Measurements from ENCODE around the gene IQCB1.

IQCB1 gene

GRCh38 chr3:121834671-121835464 lies at the start of gene IQCB1, which contains the start of gene EAF2:
IQCB1 (minus strand) TSS chr3:121835060; CDS start chr3:121828960, 6,100 bp downstream.
EAF2 (plus strand) TSS chr3:121835209; CDS start chr3:121835286, 77 bp downstream.
- TF ChIP-seq CTCF (IDR thresholded peaks at IDR 0.05; ENCODE audit: insufficient read depth, low read length, poor library complexity, severe bottlenecking) (no peak), EZH2phosphoT487 (conservative IDR thresholded peaks at IDR 0.05; ENCODE audit: low read length) (no peak)
- H3K36me3 ChIP-seq (ENCODE audit: low read length), result peaks cover 47% of the 10 kb centered on the region
- 0 out of 2 replicates have a peak, but pooled peaks cover 3% of the 10 kb centered on the region for H3F3A ChIP-seq (ENCODE audit: insufficient read depth)
- H3K79me2 ChIP-seq (ENCODE audit: insufficient read depth, low read length), result peaks cover 93% of the 10 kb centered on the region
- peak within 1 kb of the TSS; percentile 96 for H3K9ac ChIP-seq (ENCODE audit: low read length)
- peak within 1 kb of the TSS; percentile 79 for H2AFZ ChIP-seq (ENCODE audit: low read depth, low read length, severe bottlenecking)
- peaks cover 15% of the 10 kb centered on the region; the same call in 1 of the 2 replicates for H4K20me1 ChIP-seq (ENCODE audit: low read depth, low read length)
- no peaks in the 10 kb centered on the region for H3K9me2 ChIP-seq (replicated peaks; ENCODE audit: insufficient read depth, low read length)
- H3K9me3 ChIP-seq (ENCODE audit: insufficient read depth, low read length), result no peaks in the 10 kb centered on the region
- H3K27ac ChIP-seq (ENCODE audit: low read depth, low read length), result peak within 1 kb of the TSS; percentile 87
- H3K4me2 ChIP-seq (ENCODE audit: low read depth, low read length, poor library complexity, severe bottlenecking), result peak within 1 kb of the TSS; percentile 100
- H3K4me3 ChIP-seq (ENCODE audit: insufficient read depth, low read length, poor library complexity, severe bottlenecking), result peak within 1 kb of the TSS; percentile 94
- no peaks in the 10 kb centered on the region for H3K27me3 ChIP-seq (ENCODE audit: low read length)

- H3K9me2 ChIP-seq (replicated peaks; ENCODE audit: insufficient read depth, low read length), result no peaks in the 10 kb centered on the region
- H3K27me3 ChIP-seq (ENCODE audit: low read length), result no peaks in the 10 kb centered on the region
- no peak overlapping the region for H3K27ac ChIP-seq (ENCODE audit: low read depth, low read length)
- H3K4me2 ChIP-seq (ENCODE audit: low read depth, low read length, poor library complexity, severe bottlenecking), result no peak overlapping the region
- no peak overlapping the region for H3K4me3 ChIP-seq (ENCODE audit: insufficient read depth, low read length, poor library complexity, severe bottlenecking)
- TF ChIP-seq CTCF (IDR thresholded peaks at IDR 0.05; ENCODE audit: insufficient read depth, low read length, poor library complexity, severe bottlenecking) (peak; percentile 17), EZH2phosphoT487 (conservative IDR thresholded peaks at IDR 0.05; ENCODE audit: low read length) (no peak)
- H3K9me3 ChIP-seq (ENCODE audit: insufficient read depth, low read length), result no peaks in the 10 kb centered on the region
- H3K9ac ChIP-seq (ENCODE audit: low read length), result no peak overlapping the region
- no peak overlapping the region for H2AFZ ChIP-seq (ENCODE audit: low read depth, low read length, severe bottlenecking)
- no peaks in the 10 kb centered on the region; the same call in 1 of the 2 replicates for H3F3A ChIP-seq (ENCODE audit: insufficient read depth)
- peaks cover 25% of the 10 kb centered on the region; the same call in 1 of the 2 replicates for H3K79me2 ChIP-seq (ENCODE audit: insufficient read depth, low read length)
- H3K36me3 ChIP-seq (ENCODE audit: low read length), result peaks cover 30% of the 10 kb centered on the region; the same call in 1 of the 2 replicates
- no peaks in the 10 kb centered on the region for H4K20me1 ChIP-seq (ENCODE audit: low read depth, low read length)
These were observed 48.6 kb upstream of the IQCB1 start for GRCh38 chr3:121883507-121883906.

GRCh38 chr3:121878411-121878810 lies 43.6 kb upstream of the IQCB1 start:
- Histone ChIP-seq H4K20me1 (ENCODE audit: low read depth, low read length) (no peaks in the 10 kb centered on the region), H3K9me2 (replicated peaks; ENCODE audit: insufficient read depth, low read length) (no peaks in the 10 kb centered on the region), H3K9me3 (ENCODE audit: insufficient read depth, low read length) (no peaks in the 10 kb centered on the region), H3K79me2 (ENCODE audit: insufficient read depth, low read length) (peaks cover 27% of the 10 kb centered on the region; the same call in 1 of the 2 replicates), H3K9ac (ENCODE audit: low read length) (no peak overlapping the region), H3K27me3 (ENCODE audit: low read length) (no peaks in the 10 kb centered on the region), H3K4me2 (ENCODE audit: low read depth, low read length, poor library complexity, severe bottlenecking) (no peak overlapping the region), H3K36me3 (ENCODE audit: low read length) (peaks cover 48% of the 10 kb centered on the region), H3K27ac (ENCODE audit: low read depth, low read length) (no peak overlapping the region), H3F3A (ENCODE audit: insufficient read depth) (peaks cover 22% of the 10 kb centered on the region; the same call in 1 of the 2 replicates), H3K4me3 (ENCODE audit: insufficient read depth, low read length, poor library complexity, severe bottlenecking) (no peak overlapping the region), H2AFZ (ENCODE audit: low read depth, low read length, severe bottlenecking) (no peak overlapping the region)
- TF ChIP-seq EZH2phosphoT487 (conservative IDR thresholded peaks at IDR 0.05; ENCODE audit: low read length), result no peak
- TF ChIP-seq CTCF (IDR thresholded peaks at IDR 0.05; ENCODE audit: insufficient read depth, low read length, poor library complexity, severe bottlenecking), result no peak
